ENCODE data around the gene SYDE1.

DNA sequence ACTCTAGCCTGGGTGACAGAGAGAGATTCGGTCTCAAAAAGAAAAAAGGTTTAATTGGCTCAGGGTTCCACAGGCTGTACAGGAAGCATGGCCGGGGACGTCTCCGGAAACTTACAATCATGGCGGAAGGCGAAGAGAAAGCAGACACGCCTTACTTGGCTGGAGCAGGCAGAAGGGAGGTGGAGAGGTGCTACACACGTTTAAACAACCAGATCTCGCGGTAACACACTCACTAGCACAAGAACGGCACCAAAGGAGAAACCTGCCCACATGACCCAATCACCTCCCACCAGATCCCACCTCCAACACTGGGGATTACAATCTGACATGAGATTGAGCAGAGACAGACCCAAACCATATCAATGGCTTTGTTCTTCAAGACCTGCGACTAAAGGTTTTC, 45.2 kb upstream of the SYDE1 start:
- TF ChIP-seq EZH2 (IDR thresholded peaks at IDR 0.05; ENCODE audit: insufficient read depth, poor library complexity, severe bottlenecking): no peak
- no peak for TF ChIP-seq EZH2phosphoT487 (IDR thresholded peaks at IDR 0.05; ENCODE audit: insufficient read depth, low read depth)

Measured in GM23248 (cell line).